Activated CD4-positive, alpha-beta T cell treated with anti-CD3 and anti-CD28 coated beads for 4 hours (primary cell): ENCODE measurements around the gene CYB561D2.
A peak's percentile ranks its signal among the peaks of the same experiment; 100 is the strongest.

Source experiments
- DNase-seq, 2 donors: peaks; one replicate each; pipeline ENCODE4 v3.0.0-alpha.2; 2020

Gene CYB561D2

GRCh38 chr3:50323614-50324199, 27.0 kb upstream of the CYB561D2 start:
- DNase-seq = no peak

GRCh38 chr3:50324351-50325112, 26.1 kb upstream of the CYB561D2 start:
- peak; percentile 55 to 59 for DNase-seq

- no peak for DNase-seq
These were observed 25.6 kb upstream of the CYB561D2 start for GRCh38 chr3:50325113-50325480.

- DNase-seq = peak in 1 of 2 donors; percentile 1
These were observed 25.0 kb upstream of the CYB561D2 start for GRCh38 chr3:50325497-50326181.

GRCh38 chr3:50326182-50326541, 24.5 kb upstream of the CYB561D2 start:
- DNase-seq = peak in 1 of 2 donors; percentile 1

- DNase-seq = no peak
These were observed 23.5 kb upstream of the CYB561D2 start for GRCh38 chr3:50327129-50327528.

- peak; percentile 94 to 96 for DNase-seq
These were observed 22.5 kb upstream of the CYB561D2 start, which contains the start of gene TUSC2 for GRCh38 chr3:50327943-50328691. Gene TUSC2, minus strand, starts transcription at chr3:50328223. Its CDS starts 124 bp downstream, at chr3:50328099.

- DNase-seq = no peak
These were observed 20.3 kb upstream of the CYB561D2 start for GRCh38 chr3:50330330-50330729.

- no peak for DNase-seq
These were observed 19.2 kb upstream of the CYB561D2 start for GRCh38 chr3:50331364-50331907.

- DNase-seq = no peak
These were observed 16.8 kb upstream of the CYB561D2 start for GRCh38 chr3:50333744-50334328.

- no peak for DNase-seq
These were observed 16.2 kb upstream of the CYB561D2 start for GRCh38 chr3:50334339-50335075.

- DNase-seq = no peak
These were observed 14.0 kb upstream of the CYB561D2 start for GRCh38 chr3:50336452-50337174.

- DNase-seq = peak; percentile 93 to 95
These were observed 13.3 kb upstream of the CYB561D2 start for GRCh38 chr3:50337175-50337861.

- no peak for DNase-seq
These were observed 11.7 kb upstream of the CYB561D2 start for GRCh38 chr3:50338965-50339364.

- no peak for DNase-seq
These were observed 11.0 kb upstream of the CYB561D2 start for GRCh38 chr3:50339485-50340146.

- DNase-seq = no peak
These were observed 10.6 kb upstream of the CYB561D2 start for GRCh38 chr3:50340147-50340447.

GRCh38 chr3:50340448-50341329, 10.0 kb upstream of the CYB561D2 start, which contains the start of gene RASSF1:
Gene RASSF1, minus strand, starts transcription at chr3:50340836. Its CDS starts 31 bp downstream, at chr3:50340805.
- DNase-seq = peak; percentile 48 to 54

GRCh38 chr3:50341537-50341936, 9.1 kb upstream of the CYB561D2 start:
- no peak for DNase-seq
